Measurements from ENCODE around the gene AVEN. TPM values are rescaled to one million over a fixed set of nuclear protein-coding genes. Genes with fewer than 3 reads are reported as not detected.

AVEN gene
- polyA plus RNA-seq, 2 of the 4 experiments (the other 2 are of a cell fraction): 23.8 to 27.2 TPM

GRCh38 chr15:34038023-34038870 lies 757 bp downstream of the AVEN start (continued):
- peak; percentile 84; the same call in 1 of the 2 replicates for TF ChIP-seq MYC (IDR thresholded peaks at IDR 0.05; ENCODE audit: borderline replicate concordance, low read length)
- TF ChIP-seq RARB (CRISPR knock-in tag; IDR thresholded peaks at IDR 0.05): no peak
- no peak for TF ChIP-seq SREBF2 (IDR thresholded peaks at IDR 0.05)
- no peak for TF ChIP-seq FOSB (CRISPR knock-in tag; IDR thresholded peaks at IDR 0.05)

GRCh38 chr15:34031987-34032760 lies 6.8 kb downstream of the AVEN start:
- WGBS (ENCODE audit: missing lambda C conversion rate): 73% methylated on average over 10 of the region's 10 CpGs
- ChIA-PET POLR2A (no interaction called here), CTCF (interaction anchor here (1.3 kb wide), 1 partner anchor 10 kb away, joined by 5 read pairs; no protein-coding TSS in a partner anchor)
- Histone ChIP-seq H3K9me3 (no peaks in the 10 kb centered on the region), H3K4me3 (no peak overlapping the region), H3K4me1 (no peaks in the 10 kb centered on the region), H3K4me2 (no peak overlapping the region), H3K27ac (no peak overlapping the region)
- ATAC-seq (no peak; a peak in 1 of 6 replicates), DNase-seq (ENCODE audit: low read depth in 1 of 2, low spot score in 1 of 2) (no peak), FAIRE-seq (peak; percentile 18)
- no peak for TF ChIP-seq CEBPB (IDR thresholded peaks at IDR 0.05)
- no peak for TF ChIP-seq SMC3 (IDR thresholded peaks at IDR 0.05)
- no peak for TF ChIP-seq E2F6 (IDR thresholded peaks at IDR 0.05; ENCODE audit: borderline replicate concordance, low read depth)
- TF ChIP-seq ELK1 (IDR thresholded peaks at IDR 0.05; ENCODE audit: low read depth, low read length): no peak
- TF ChIP-seq CBX8 (IDR thresholded peaks at IDR 0.05): no peak
- no peak for TF ChIP-seq POLR2AphosphoS2 (conservative IDR thresholded peaks at IDR 0.05; ENCODE audit: low read length)
- no peak for TF ChIP-seq HDAC2 (IDR thresholded peaks at IDR 0.05)
- TF ChIP-seq CTCF (IDR thresholded peaks at IDR 0.05): no peak
- no peak for TF ChIP-seq BCL3 (IDR thresholded peaks at IDR 0.05)
- no peak for TF ChIP-seq PBX3 (IDR thresholded peaks at IDR 0.05)
- TF ChIP-seq GATA3 (IDR thresholded peaks at IDR 0.05; ENCODE audit: borderline replicate concordance): no peak
- no peak for TF ChIP-seq NR3C1 (IDR thresholded peaks at IDR 0.05)
- no peak for TF ChIP-seq MAX (IDR thresholded peaks at IDR 0.05)
- no peak for TF ChIP-seq ZNF302 (CRISPR knock-in tag; IDR thresholded peaks at IDR 0.05)
- TF ChIP-seq CHD4 (IDR thresholded peaks at IDR 0.05; ENCODE audit: borderline replicate concordance): no peak
- no peak for TF ChIP-seq REST (IDR thresholded peaks at IDR 0.05)
- no peak for TF ChIP-seq TFCP2L1 (CRISPR knock-in tag; IDR thresholded peaks at IDR 0.05)
- no peak for TF ChIP-seq JUNB (IDR thresholded peaks at IDR 0.05)

All from A549 (cell line).